Measurements from ENCODE around the gene ANKRD30A.
"Not testable (repeated sequence)": the region's sequence is repeated elsewhere in the genome, so short reads cannot be mapped to it uniquely, and the experiment has no call there.

The ANKRD30A gene, protein sequence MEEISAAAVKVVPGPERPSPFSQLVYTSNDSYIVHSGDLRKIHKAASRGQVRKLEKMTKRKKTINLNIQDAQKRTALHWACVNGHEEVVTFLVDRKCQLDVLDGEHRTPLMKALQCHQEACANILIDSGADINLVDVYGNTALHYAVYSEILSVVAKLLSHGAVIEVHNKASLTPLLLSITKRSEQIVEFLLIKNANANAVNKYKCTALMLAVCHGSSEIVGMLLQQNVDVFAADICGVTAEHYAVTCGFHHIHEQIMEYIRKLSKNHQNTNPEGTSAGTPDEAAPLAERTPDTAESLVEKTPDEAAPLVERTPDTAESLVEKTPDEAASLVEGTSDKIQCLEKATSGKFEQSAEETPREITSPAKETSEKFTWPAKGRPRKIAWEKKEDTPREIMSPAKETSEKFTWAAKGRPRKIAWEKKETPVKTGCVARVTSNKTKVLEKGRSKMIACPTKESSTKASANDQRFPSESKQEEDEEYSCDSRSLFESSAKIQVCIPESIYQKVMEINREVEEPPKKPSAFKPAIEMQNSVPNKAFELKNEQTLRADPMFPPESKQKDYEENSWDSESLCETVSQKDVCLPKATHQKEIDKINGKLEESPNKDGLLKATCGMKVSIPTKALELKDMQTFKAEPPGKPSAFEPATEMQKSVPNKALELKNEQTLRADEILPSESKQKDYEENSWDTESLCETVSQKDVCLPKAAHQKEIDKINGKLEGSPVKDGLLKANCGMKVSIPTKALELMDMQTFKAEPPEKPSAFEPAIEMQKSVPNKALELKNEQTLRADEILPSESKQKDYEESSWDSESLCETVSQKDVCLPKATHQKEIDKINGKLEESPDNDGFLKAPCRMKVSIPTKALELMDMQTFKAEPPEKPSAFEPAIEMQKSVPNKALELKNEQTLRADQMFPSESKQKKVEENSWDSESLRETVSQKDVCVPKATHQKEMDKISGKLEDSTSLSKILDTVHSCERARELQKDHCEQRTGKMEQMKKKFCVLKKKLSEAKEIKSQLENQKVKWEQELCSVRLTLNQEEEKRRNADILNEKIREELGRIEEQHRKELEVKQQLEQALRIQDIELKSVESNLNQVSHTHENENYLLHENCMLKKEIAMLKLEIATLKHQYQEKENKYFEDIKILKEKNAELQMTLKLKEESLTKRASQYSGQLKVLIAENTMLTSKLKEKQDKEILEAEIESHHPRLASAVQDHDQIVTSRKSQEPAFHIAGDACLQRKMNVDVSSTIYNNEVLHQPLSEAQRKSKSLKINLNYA (N-terminal part only)

DNA sequence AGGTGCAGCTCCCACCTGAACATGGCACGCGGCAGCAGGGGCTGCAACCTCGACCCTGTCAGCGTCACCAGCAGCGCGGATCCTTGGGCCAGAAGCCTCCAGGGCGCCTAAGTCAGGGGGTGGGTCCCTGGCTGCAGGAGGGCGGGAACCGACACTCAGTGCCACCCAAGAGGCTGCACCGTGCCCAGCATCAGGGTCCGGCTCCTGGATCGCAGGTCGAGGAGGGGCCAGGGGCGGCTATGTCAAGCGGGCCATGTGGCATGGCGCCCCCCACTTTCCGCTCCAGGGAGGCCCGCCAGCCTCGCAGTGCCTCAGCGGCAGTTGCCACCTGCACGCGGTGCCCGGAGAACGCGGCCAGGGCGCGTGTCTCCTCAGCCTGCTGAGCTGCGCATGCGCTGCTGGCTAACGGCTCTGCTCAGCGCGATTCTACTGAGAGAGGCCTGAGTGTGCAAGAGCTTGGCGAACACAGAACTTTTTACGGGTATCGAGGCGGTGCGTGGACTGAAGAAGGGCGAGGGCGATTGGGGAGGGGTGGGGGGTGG, at the start of gene ANKRD30A:
Gene ANKRD30A, plus strand, starts transcription at position 408 of the 542 bp plus-strand sequence. CDS start 190 bp downstream, outside the sequence.
- no peak for DNase-seq (ENCODE audit: low read depth in 2 of 2)

DNA sequence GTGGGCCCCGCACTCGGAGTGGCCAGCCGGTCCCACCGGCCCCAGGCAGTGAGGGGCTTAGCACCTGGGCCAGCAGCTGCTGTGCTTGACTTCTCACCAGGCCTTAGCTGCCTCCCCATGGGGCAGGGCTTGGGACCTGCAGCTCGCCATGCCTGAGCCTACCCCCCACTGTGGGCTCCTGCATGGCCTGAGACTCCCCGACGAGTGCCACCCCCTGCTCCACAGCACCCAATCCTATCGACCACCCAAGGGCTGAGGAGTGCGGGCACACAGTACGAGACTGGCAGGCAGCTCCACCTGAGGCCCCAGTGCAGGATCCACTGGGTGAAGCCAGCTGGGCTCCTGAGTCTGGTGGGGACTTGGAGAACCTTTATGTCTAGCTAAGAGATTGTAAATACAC, 49.3 kb upstream of the ANKRD30A start:
- DNase-seq (ENCODE audit: low read depth in 2 of 2), result not testable (repeated sequence)

DNA sequence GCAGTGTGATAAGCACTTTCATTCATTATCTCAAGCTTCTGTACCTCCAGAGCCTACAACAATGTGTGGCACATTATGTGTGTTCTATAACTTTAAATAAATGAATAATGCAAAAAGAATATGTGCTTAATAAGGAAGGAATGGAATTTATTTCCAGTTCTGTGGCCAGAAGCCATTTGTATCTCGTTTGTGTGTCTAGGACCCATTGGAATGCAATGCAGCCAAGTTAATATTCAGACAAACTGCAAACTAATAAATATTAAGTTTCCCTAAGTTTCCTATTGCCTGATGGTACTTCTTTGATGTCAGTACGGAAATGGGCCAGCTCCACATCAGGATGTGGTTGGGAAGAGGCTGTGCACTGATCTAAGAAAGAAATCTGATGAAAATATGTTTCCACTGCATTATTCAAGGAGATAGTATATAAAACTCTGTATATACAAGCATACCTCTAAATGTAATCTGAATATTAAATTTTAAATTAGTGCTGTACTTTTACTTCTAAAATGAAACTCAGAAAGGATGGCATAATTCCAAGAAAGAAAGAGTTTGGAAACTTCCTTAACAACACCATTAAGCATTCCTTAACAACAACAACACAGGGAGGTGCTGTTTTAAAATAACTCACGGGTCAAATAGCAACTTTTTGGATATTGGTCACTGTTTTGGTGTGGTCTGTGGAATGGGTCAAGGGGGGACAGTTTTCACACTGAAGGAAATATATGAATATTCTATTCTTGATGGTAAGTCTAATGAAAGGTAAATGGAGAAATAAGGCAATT, 29.4 kb upstream of the ANKRD30A start:
- no peak for DNase-seq (ENCODE audit: low read depth in 2 of 2)

DNA sequence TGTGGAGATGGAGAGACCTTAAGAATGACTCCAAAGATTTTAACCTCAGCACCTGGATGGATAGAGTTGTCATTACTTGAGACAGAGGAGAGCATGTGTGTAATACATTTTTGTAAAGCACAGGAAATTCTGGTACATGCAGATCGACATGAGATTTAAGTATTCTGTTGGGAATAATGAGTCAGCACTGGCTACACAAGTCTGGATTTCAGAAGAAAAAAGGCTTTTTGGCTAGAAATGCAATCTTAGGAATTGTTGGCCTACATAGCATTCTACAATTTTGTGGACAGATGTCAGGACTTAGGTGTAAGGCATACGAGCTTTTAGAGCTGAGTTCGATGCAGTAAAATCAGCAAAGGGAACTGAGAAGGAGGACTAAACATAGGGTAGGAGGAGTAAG, 24.1 kb upstream of the ANKRD30A start:
- DNase-seq (ENCODE audit: low read depth in 2 of 2), result no peak

DNA sequence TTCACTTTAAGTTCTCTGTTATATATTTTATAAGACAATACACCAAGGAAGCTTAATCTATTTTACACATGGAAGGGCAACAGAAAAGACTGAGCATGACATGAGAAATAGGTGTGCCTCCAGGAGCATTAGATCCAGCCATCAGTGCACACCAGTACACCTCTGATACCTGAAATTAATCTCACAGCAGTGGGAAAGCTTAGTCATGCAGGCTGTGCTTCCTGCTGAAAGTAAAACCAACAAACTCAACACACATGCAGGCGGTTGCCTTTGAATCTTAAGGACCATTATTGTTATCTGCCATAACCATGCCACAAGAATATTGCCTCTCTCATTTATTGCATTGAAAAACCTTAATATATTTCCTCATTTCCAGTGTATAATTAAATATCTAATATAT, 16.4 kb upstream of the ANKRD30A start:
- DNase-seq (ENCODE audit: low read depth in 2 of 2), result no peak

DNA sequence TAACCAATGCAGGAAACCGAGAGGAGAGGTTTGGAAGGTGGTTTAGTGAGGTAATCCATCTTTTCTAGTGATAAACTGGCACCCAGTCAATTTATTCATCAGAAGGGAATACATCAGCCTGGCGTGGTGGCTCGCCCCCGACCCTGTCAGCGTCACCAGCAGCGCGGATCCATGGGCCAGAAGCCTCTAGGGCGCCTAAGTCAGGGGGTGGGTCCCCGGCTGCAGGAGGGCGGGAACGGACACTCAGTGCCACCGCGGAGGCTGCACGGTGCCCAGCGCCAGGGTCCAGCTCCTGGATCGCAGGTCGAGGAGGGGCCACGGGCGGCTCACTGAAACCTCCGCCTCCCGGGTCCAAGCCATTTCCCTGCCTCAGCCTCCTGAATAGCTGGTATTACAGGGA, 866 bp upstream of the ANKRD30A start:
- DNase-seq (ENCODE audit: low read depth in 2 of 2), result no peak

DNA sequence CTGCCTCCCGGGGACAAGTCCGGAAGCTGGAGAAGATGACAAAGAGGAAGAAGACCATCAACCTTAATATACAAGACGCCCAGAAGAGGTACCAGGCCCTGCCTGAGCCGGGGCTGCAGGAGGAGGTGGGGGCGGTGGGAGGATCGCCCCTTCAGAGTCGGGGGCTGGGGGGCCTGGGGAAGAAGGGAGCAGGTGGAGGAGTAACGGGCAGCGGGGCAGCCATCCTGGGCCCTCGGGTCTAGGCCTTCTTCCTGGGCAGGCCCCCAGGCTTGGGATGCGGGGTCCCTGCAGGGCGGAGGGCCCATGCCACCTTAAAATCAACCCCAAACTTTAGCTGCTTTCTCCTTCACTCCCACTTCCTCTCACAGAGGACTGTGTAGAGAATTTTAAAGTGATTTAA, 523 bp downstream of the ANKRD30A start:
- no peak for DNase-seq (ENCODE audit: low read depth in 2 of 2)

DNA sequence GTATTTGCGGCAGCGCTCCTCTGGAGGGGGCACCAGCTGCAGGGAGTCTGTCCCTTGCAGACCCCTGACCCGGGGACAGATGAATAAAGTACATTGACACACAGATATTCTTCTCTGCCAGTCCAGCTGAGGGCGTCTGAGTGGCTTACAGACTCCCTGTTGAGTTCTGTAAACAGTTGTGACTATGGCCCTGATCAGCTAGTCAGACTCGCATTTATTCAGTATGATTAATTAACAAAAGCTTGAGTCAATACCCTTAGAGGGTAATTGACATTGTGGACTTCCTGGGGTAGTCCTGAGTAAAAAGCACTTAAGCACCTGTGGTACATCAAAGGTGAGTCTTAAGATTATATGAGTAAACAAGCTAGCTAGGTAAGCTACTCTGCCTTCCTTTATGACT, 21.0 kb downstream of the ANKRD30A start:
- no peak for DNase-seq (ENCODE audit: low read depth in 2 of 2)

DNA sequence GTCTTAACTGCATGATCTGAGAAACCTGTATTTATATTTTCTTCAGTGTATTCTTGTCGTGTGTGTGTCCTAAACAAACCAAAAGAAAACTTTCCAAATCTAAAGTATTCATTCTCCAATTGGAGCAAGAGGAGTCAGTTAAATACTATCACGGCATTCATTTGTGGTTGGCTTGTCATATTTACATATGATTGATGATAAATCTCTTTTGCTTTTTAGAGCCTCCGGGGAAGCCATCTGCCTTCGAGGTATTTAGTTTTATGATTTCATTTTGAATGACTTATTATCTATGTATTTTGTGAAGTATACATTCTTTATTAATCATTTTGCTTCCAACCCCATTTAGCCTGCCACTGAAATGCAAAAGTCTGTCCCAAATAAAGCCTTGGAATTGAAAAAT, 37.0 kb downstream of the ANKRD30A start:
- not testable (repeated sequence) for DNase-seq (ENCODE audit: low read depth in 2 of 2)

DNA sequence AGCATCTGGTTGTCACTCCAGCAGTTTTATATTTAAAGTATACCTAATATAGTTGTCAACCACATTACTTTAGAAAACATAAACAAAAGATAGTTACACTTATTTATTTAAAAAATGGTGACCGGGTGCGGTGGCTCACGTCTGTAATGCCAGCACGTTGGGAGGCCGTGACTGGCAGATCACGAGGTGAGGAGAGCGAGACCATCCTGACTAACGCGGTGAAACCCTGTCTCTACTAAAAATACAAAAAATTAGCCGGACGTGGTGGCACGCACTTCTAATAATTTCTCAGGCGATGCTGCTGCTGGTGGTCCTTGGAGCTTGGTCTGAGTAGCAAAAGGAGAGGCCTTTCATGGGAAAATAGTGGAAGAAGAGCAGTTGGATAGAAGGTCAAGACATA, 46.5 kb downstream of the ANKRD30A start:
- not testable (repeated sequence) for DNase-seq (ENCODE audit: low read depth in 2 of 2)

DNA sequence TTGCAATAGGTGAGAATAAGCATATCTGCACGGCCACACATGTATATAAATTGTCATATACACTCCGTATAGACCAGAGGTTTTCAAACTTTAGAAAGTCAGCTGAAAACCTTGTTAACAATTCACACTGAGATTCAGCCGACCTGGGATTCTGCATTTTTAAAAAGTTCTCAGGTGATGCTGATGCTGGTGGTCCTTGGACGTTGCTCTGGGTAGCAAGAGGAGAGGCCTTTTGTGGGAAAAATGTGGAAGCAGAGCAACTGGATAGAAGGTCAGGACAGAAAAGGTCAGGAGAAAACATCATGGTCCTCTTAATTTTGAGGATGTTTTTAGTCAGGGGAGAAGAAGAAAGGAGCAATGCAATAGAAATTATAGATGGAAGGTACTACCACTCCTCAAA, 52.9 kb downstream of the ANKRD30A start:
- DNase-seq (ENCODE audit: low read depth in 2 of 2), result not testable (repeated sequence)

DNA sequence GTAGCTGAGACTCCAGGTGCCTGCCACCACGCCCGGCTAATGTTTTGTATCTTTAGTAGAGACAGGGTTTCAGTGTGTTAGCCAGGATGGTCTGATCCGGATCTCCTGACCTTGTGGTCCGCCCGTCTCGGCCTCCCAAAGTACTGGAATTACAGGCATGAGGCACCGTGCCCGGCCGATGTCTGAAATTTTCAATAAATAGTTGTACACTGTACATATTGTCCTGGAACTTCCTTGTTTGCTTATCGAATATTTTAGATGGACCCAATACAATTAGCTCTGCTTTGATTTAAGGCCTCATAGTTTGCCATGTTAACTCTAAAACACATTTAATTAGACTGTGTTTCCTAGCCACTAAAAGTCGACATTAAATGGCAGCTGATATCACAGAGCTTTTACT, 57.3 kb downstream of the ANKRD30A start:
- not testable (repeated sequence) for DNase-seq (ENCODE audit: low read depth in 2 of 2)

DNA sequence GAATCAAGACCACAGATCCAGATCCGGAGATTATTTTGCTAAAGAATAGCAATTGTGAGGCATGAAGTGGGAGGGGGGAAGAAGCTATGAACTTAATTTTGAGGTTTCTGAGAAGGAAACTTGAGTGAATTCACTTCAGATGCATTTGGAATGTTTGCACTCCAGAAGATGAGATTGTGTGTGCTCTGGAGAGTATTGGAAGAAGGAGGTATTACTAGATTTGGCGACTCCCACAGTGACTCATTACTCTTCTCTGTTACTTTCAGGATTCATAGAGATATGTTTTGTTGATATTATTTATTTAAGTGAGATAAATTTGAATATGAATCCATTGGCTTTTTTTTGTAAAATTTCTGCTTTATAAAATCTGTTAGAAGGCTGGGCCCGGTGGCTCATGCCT, 80.7 kb downstream of the ANKRD30A start:
- no peak for DNase-seq (ENCODE audit: low read depth in 2 of 2)

DNA sequence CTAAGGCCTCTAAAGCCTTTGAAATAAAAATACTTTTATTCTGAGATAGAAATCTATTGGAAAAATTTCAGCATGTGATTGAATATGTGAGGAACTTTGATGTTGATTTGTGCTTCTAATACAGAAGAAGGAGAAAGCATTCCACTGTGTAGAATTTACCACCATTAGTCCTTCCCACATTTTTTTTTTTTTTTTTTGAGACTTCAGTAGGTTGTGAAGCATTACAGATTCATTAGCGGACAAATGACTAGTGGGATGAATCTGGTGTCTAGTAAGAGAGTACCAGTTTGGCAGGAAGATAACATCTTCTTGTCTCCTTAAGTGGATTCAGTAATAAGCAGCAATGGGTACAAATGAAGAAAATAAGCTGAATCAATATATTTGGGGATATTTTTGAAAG, 95.5 kb downstream of the ANKRD30A start:
- no peak for DNase-seq (ENCODE audit: low read depth in 2 of 2)

DNA sequence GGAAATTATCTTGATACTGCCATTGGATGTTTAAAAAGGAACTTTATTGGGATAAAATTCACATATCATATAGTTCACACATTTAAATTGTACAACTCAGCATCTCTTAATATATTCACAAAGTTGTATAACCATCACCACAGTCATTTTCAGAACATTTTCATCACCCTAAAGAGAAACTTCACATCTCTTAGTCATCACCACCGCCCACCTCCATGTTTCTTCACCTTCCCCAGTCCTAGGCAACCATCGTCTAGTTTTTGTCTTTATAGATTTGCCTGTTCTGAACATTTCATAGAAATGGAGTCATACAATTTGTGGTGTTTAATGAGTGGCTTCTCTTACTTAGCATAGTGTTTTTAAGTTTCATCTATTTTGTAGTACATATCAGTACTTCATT, 96.6 kb downstream of the ANKRD30A start:
- no peak for DNase-seq (ENCODE audit: low read depth in 2 of 2)

DNA sequence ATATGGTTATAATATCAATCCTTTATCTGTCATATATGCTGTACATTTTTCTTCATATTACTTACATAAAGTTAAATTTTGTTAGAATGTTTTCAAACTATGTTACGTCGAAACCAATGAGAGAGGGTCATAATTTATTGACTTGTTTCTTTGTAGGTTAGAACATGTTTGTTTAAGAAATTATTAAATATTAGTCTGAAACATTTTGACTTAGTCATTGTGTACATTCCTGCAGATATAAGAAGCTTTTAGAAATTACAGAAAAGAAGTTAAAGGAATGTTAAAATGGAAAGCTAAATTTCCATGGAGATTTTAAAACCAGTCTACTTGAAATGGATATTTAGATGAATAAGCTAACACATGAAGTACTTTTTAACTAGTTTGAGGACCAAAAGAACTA, 99.8 kb downstream of the ANKRD30A start:
- no peak for DNase-seq (ENCODE audit: low read depth in 2 of 2)

DNA sequence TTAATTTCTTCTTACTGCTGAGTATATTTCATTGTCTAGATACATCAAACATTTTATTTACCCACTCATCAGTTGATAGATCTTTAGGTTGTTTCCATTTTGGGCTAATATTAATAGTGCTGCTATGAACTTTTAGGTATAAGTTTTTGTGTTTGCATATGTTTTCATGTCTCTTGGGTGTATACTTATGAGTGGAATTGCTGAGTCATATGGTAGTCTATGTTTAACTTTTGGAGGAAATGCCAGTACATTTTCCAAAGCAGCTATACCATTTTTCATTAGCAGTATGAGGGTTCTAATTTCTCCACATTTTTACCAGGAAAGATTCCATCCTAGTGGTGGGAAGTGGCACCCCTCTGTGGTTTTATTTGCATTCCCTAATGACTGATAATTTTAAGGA, 101.1 kb downstream of the ANKRD30A start:
- DNase-seq (ENCODE audit: low read depth in 2 of 2), result no peak

DNA sequence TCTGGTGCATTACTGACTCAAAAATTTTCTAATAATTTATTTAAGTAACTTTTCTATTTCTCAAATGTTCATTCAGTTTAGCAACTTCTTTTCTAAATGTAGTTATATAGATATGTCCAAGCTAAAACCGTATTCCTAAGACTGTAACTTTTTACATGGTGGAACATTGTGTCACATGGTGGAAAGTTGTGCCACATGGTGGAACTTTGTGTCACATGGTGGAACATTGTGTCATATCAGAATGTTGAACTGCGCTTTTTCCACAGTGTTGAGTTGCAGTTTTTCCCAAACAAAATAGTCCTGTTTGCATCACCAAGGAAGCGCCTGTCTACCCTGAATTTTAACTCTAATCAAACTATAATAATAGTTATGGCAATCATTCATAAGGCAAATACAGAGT, 109.3 kb downstream of the ANKRD30A start:
- DNase-seq (ENCODE audit: low read depth in 2 of 2), result no peak

DNA sequence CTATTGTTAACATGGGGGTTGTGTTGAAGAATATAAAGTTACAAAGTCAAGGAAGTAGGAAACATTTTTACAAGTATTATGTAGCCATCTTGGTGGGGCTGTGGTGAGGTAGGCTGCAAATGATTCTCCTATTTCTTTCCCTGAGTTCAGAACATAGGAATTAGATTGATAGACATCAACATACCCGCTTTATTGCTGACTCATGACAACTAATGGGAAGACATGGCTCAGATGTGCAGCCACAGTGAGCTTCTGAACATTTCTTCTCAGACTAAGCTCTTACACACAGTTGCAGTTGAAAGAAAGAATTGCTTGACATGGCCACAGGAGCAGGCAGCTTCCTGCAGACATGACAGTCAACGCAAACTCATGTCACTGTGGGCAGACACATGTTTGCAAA, 110.7 kb downstream of the ANKRD30A start:
- no peak for DNase-seq (ENCODE audit: low read depth in 2 of 2)

DNA sequence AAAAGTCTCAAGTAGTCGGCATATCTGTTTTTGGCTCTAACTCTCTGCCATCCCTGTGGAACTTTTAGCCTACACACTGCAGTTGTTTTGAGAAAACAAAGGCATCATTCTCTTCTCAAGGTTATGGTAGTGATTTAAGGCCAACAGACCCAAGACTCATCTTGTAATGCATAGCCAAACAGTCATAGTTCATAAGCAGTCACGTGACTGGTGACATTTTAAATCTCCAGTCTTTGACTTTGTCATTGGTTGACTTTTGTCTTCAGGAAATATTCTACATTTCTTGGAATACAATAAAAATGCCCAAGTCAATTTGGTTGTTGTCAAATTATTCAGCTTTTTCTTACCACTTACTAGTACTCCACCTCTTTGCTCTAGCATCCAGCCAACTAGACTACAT, 114.8 kb downstream of the ANKRD30A start:
- DNase-seq (ENCODE audit: low read depth in 2 of 2), result no peak

DNA sequence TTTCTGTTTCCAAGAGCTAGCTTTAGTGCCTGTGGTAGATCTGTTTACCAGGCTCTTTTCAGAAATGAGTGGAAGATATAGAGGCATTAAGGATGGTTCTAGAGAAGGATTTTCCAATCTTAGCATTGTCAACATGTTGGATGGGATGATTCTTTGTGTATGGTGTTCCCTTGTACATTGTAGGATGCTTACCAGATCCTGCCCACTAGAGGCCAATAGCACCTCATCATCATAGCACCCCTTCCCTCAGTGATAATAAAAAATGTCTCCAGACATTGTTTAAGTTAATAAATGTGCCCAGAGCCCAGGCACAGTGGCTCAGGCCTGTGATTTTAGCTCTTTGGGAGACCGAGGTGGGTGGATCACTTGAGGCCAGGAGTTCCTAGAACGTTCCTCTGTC, 121.2 kb downstream of the ANKRD30A start:
- no peak for DNase-seq (ENCODE audit: low read depth in 2 of 2)

Measured in stimulated activated CD4-positive, alpha-beta T cell treated with anti-CD3 and anti-CD28 coated beads, Interleukin-1b, Interleukin-23, amount 100 ng/mL, for 1 hour (primary cell).